Loucy (cell line): ENCODE data around the gene KLHL8.

ENCODE experiments used
- H2AFZ ChIP-seq: fragments of 200-600 bp; sonication (generic); 2 replicates; pipeline ENCODE4 v1.6.0; 2016; ENCODE audit warnings: antibody characterized with exemption, mild to moderate bottlenecking, low read length, moderate library complexity
- H3F3A ChIP-seq: fragments of 200-600 bp; 2 replicates; pipeline ENCODE4 v1.6.0; 2016; ENCODE audit warnings: antibody characterized with exemption, low read depth, mild to moderate bottlenecking
- H3K27me3 ChIP-seq: fragments of 200-600 bp; sonication (generic); 2 replicates; pipeline ENCODE4 v1.6.1; 2014; ENCODE audit warnings: low read length, mild to moderate bottlenecking; ENCODE audit not compliant: insufficient read depth, poor library complexity, severe bottlenecking
- H3K36me3 ChIP-seq: fragments of 200-600 bp; sonication (generic); 2 replicates; pipeline ENCODE4 v1.6.1; 2016; ENCODE audit warnings: low read length; ENCODE audit not compliant: insufficient read depth
- H3K4me1 ChIP-seq: fragments of 200-600 bp; sonication (generic); 2 replicates; pipeline ENCODE4 v1.5.1; 2014; ENCODE audit warnings: low read length, mild to moderate bottlenecking; ENCODE audit not compliant: insufficient read depth, poor library complexity, severe bottlenecking
- H3K4me2 ChIP-seq: fragments of 200-600 bp; sonication (generic); 2 replicates; pipeline ENCODE4 v1.6.0; 2014; ENCODE audit warnings: antibody characterized with exemption, low read length, low read depth, mild to moderate bottlenecking; ENCODE audit not compliant: poor library complexity, severe bottlenecking
- H3K4me3 ChIP-seq: fragments of 200-600 bp; sonication (generic); 2 replicates; pipeline ENCODE4 v1.5.1; 2014; ENCODE audit warnings: low read length, mild to moderate bottlenecking, mixed read lengths; ENCODE audit not compliant: poor library complexity, severe bottlenecking
- H3K79me2 ChIP-seq: fragments of 200-600 bp; sonication (generic); 2 replicates; pipeline ENCODE4 v1.6.1; 2014; ENCODE audit warnings: low read length; ENCODE audit not compliant: insufficient read depth
- H3K9ac ChIP-seq: fragments of 200-600 bp; sonication (generic); 2 replicates; pipeline ENCODE4 v1.6.0; 2014; ENCODE audit warnings: mild to moderate bottlenecking, low read depth, low read length, moderate library complexity; ENCODE audit not compliant: poor library complexity, severe bottlenecking
- H3K9me2 ChIP-seq: fragments of 200-600 bp; sonication (generic); replicated peaks from 2 replicates; pipeline ENCODE4 v1.6.1; 2016; ENCODE audit warnings: low read depth, low read length, mixed read lengths
- H3K9me3 ChIP-seq: fragments of 200-600 bp; sonication (generic); 2 replicates; pipeline ENCODE4 v1.6.1; 2014; ENCODE audit warnings: mild to moderate bottlenecking, antibody characterized with exemption, low read length, low read depth; ENCODE audit not compliant: insufficient read depth
- H4K20me1 ChIP-seq: fragments of 200-600 bp; sonication (generic); 2 replicates; pipeline ENCODE4 v1.6.0; 2014; ENCODE audit warnings: antibody characterized with exemption, low read length, mild to moderate bottlenecking; ENCODE audit not compliant: insufficient read depth, poor library complexity, severe bottlenecking
- CTCF ChIP-seq: fragments of 200-600 bp; sonication (generic); conservative IDR thresholded peaks from 2 replicates; pipeline ENCODE4 v1.5.1; 2014; ENCODE audit warnings: mild to moderate bottlenecking, antibody characterized with exemption, low read length
- EZH2phosphoT487 ChIP-seq: fragments of 200-600 bp; IDR thresholded peaks from 2 replicates; pipeline ENCODE4 v1.6.1; 2018; ENCODE audit warnings: antibody characterized with exemption, mild to moderate bottlenecking, moderate library complexity, borderline replicate concordance

The KLHL8 gene

DNA sequence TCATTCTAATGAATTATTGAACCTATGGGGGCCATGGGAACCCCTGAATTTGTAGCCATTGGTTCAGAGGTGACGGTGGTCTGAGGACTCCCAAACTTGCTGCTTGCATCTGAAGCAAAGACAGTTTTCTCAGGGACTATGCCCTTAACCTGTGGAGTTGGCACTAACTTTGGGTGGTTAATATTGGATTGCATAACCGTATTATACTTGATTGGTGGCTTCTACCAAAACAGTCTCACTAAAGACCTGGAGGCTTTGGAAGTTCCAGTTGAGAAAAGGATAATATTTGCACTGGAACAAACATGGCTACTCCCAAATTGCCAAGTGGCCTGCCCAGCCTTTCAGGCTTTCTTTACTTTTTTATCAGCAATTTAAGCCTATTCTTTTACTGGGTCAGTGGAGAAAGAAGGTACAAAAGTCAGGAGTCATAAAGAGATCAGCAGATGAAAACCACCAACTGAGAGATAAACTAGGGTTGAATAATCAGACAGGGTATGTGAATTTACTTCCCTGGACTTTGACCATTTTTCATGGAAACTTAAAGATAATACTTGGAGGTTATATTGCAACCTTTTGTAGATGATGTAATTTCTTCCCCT lies 7.9 kb upstream of the KLHL8 start:
- no peaks in the 10 kb centered on the region for H3F3A ChIP-seq
- no peak for TF ChIP-seq EZH2phosphoT487
- TF ChIP-seq CTCF: no peak
- no peak overlapping the region for H3K4me2 ChIP-seq

DNA sequence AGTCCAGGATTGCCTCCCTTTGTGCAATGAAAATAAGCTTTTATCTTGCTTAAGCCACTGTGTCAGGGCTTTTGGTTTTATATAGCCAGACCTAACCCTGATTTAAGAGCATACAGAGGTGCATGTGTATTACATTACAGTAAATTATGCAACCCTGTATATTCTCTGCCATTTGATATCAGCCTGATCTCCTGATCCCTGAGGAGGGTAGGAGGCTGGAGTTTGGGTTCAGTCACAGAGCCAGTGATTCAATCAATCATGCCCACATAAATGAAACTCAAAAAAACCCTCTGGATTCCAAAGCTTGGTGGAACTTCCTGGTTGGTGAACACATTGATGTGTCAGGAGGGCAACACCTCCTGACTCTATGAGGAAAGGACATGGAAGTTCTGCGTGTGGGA lies 7.3 kb upstream of the KLHL8 start:
- Histone ChIP-seq H3K4me1 (no peaks in the 10 kb centered on the region), H3K79me2 (no peaks in the 10 kb centered on the region), H2AFZ (no peak overlapping the region), H3K4me2 (no peak overlapping the region), H3K4me3 (no peak overlapping the region), H3K9me2 (no peaks in the 10 kb centered on the region), H3F3A (no peaks in the 10 kb centered on the region), H3K36me3 (no peaks in the 10 kb centered on the region), H3K27me3 (no peaks in the 10 kb centered on the region), H3K9ac (no peak overlapping the region), H3K9me3 (no peaks in the 10 kb centered on the region), H4K20me1 (no peaks in the 10 kb centered on the region)
- TF ChIP-seq EZH2phosphoT487: no peak
- TF ChIP-seq CTCF: no peak

More for the DNA sequence above, 7.9 kb upstream of the KLHL8 start:
- H2AFZ ChIP-seq: peak overlapping the region; percentile 30
- H3K9me3 ChIP-seq: no peaks in the 10 kb centered on the region
- H3K9me2 ChIP-seq: no peaks in the 10 kb centered on the region
- no peaks in the 10 kb centered on the region for H4K20me1 ChIP-seq
- no peaks in the 10 kb centered on the region for H3K4me1 ChIP-seq
- no peak overlapping the region for H3K9ac ChIP-seq
- no peaks in the 10 kb centered on the region for H3K79me2 ChIP-seq
- no peaks in the 10 kb centered on the region for H3K36me3 ChIP-seq
- H3K27me3 ChIP-seq: no peaks in the 10 kb centered on the region
- no peak overlapping the region for H3K4me3 ChIP-seq

GRCh38 chr4:87225936-87226335 lies 5.5 kb upstream of the KLHL8 start:
- Histone ChIP-seq H3K4me1 (no peaks in the 10 kb centered on the region), H2AFZ (peak overlapping the region; percentile 63; the same call in 1 of the 2 replicates), H3F3A (no peaks in the 10 kb centered on the region), H4K20me1 (no peaks in the 10 kb centered on the region), H3K36me3 (no peaks in the 10 kb centered on the region), H3K27me3 (no peaks in the 10 kb centered on the region), H3K9ac (no peak overlapping the region), H3K4me3 (no peak overlapping the region), H3K9me2 (no peaks in the 10 kb centered on the region), H3K79me2 (no peaks in the 10 kb centered on the region), H3K4me2 (no peak overlapping the region), H3K9me3 (no peaks in the 10 kb centered on the region)
- TF ChIP-seq EZH2phosphoT487: no peak
- no peak for TF ChIP-seq CTCF
